ENCODE results near the gene PSMD1.
"Not testable (repeated sequence)": the region's sequence is repeated elsewhere in the genome, so short reads cannot be mapped to it uniquely, and the experiment has no call there.

PSMD1 gene

DNA sequence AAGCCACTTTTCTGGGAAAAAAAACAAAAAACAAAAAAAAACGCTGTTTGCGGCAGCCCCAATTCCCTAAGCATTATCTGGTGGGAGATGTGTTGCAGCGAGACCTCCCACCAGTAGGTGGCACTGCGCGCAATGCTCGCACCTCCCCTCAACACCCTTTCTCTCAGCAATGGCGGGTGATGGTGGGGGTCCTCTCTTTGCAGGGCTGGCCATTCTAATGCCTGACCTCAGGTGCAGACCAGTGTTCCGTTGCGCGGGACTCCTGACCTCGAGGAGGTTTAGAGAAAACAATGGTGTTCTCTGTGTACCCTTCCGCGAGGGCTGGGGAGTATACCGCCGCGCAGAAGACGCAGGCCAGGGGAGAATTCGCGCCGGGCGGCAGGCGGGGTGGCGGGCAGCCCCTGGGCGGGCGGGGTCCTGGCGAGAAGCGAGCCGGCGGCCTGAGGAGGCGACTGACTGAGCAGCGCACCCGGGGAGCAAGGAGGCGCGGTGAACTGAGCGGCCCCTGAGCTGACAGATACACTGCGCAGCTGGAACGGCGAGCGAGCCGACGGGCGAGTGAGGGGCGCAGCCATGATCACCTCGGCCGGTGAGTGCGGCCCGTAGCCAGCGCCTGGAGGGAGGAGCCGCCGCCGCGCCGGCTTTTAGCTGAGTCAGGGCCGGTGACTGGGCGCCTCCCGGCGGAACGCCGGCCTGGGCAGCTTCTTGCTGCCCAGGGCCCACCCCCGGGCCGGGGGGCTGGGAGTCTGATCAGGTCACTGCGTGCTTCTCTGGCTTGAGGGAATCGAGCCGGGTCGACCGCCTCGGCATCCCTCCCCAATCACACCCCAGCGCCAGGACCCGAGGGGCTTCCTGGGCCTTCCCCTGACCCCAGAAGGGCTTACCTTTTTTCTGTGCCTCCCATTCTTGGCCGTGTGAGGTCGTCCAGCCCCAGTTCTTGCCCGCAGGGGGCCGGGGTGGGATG lies at the start of gene PSMD1:
PSMD1 (plus strand) TSS at position 415 of the 964 bp plus-strand sequence; CDS start at position 574, 159 bp downstream.
- DNase-seq (ENCODE audit: low spot score) = peak; percentile 96

- DNase-seq (ENCODE audit: low spot score) = no peak
Measured at GRCh38 chr2:231007286-231008098, 49.2 kb upstream of the PSMD1 start.

DNA sequence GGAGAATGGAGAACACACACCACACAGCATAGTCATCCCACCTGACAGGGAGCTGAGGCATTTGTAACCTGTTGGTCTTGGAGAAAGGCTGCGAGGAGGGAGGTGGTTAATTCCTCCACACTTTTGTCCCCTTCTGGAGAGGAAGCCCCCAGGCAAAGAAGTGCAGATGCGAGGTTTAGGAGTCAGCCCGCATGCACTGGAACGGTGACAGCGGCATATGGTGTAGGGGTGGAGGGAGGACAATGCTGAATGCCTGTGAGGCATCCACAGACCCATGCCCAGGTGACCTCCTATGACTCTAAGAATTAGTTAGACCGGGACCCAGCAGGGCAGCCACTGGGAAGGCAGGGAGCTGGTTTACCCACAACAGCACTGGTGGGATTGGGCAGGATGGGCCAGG lies 48.5 kb upstream of the PSMD1 start:
- no peak for DNase-seq (ENCODE audit: low spot score)

DNA sequence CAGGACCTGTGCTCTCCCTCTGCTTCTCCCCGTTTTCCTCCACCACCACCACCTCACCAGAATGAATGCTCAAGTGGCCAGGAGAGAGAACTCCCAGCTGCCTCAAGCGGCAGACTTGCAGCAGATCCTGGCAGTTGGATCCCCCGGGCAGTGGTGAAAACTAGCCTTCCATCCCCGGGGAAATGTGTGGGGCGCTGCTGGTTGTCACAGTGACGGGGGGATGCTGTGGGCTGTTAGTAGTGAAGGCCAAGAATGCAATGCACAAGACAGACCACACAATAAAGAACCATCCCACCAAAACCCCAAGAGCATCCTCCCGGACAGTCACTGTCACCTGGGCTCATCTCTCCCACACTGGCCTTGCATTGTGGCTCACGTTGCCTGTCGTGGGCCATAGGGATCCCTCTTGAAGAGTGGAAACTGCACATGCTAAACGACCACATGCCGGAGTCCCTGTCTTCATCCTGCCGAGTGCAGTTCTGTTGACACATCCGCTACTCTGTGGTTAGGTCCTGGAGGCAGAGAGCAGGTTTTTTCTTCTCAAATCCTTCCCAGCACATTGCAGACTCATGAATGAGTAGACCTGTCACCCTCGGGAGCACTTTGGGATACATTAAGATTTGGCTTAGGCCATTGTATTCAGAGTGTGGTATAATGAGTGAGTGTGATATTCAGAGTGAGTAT lies 47.3 kb upstream of the PSMD1 start:
- no peak for DNase-seq (ENCODE audit: low spot score)

DNA sequence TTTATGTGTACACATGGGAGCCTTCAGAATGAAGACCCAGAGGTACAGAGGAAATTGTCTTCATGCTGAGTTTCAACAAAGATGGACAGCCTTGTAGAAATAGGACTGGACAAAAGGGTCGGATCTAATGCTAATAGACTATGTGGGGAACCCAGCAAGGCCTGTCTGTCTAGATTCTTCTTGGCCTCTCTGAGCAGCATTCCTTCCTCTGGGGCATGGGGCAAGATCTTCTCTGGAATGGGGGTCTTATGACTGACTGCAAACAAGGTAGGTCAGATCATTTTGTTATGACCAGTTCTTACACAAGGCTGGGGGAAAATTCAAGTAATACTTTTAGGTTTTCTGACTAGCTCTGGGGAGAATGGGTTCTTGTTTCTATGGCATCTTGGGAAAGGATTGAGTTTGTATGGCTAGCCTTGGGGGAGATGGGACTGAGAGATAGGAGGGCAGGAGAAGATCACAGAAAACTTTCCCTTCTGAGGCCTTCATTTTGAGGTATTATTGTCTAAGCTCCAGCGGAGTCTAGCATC lies 46.4 kb upstream of the PSMD1 start:
- no peak for DNase-seq (ENCODE audit: low spot score)

GRCh38 chr2:231011526-231011925 lies 45.1 kb upstream of the PSMD1 start:
- no peak for DNase-seq (ENCODE audit: low spot score)

GRCh38 chr2:231012463-231012862 lies 44.2 kb upstream of the PSMD1 start:
- DNase-seq (ENCODE audit: low spot score) = no peak

DNA sequence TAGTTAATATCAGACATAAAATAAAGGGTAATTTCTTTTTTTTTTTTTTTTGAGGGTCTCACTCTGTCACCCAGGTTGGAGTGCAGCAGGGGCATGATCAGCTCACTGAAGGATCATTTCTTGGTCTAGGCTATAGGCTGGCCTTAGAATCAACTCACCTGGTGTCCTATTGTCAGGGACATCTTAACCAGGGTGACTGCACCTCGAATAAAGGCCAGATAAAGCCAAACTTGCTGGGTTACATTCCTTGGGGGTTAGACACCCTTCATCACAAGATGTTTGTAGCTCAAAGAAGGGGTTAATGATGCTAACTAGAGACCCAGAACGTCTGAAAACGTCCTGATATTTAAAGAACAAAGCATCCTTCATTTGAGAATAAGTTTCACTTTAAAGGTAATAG lies 42.8 kb upstream of the PSMD1 start:
- no peak for DNase-seq (ENCODE audit: low spot score)

DNA sequence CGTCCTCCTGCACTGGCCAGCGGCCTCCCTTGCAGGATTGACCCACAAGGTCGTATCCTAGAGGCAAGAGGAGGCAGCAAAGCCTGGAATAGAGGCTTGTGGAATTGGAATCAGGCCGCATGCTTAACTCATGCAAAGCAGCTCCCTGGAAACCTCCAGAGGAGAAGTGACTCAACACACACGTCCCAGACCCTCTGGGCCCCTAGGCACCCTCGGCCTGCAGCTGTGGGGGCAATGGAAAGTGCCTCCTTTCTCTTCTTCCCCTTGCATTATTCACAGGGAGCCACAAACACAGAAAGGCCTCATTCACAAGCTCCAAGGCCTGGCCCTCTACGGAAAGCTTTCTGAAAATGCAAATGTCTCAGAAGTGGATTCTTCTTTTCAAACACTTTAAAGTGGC lies 41.2 kb upstream of the PSMD1 start:
- DNase-seq (ENCODE audit: low spot score) = no peak

GRCh38 chr2:231015926-231016325 lies 40.7 kb upstream of the PSMD1 start:
- DNase-seq (ENCODE audit: low spot score) = no peak

GRCh38 chr2:231016566-231017230 lies 40.0 kb upstream of the PSMD1 start:
- no peak for DNase-seq (ENCODE audit: low spot score)

- DNase-seq (ENCODE audit: low spot score) = no peak
Measured at GRCh38 chr2:231017231-231017598, 39.5 kb upstream of the PSMD1 start.

DNA sequence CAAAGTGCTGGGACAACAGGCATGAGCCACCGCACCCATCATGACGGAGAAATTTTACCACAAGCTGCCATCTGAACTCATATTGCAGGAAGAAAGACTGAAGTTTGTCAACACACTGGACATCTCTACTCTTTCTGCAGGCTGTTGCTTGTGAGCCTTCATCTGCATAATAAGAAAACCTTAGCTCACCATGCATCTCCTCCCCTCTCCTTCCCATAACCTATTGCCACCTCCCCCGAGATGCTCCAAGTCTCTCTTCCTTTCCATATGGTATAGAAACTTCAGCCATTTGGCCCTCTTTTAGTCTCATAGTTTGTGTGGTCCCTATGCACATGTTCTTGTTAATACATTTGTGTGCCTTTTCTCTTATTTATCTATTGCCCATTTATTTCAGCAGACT lies 38.5 kb upstream of the PSMD1 start:
- no peak for DNase-seq (ENCODE audit: low spot score)

DNA sequence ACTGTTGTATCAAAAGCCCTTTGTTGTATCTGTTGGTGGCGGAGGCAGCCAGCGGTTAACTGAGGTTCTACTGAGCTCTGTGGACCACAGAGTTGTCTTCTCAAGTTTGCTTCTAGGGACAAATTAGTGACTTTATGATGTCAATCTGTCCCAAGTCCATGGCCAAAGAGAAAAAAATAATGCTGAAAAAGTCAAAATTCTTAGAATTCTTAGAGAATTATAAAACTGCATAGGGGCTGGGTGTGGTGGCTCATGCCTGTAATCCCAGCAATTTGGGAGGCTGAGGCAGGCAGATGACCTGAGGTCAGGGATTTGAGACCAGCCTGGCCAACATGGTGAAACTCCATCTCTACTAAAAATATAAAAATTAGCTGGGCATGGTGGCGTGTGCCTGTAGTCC lies 31.6 kb upstream of the PSMD1 start:
- not testable (repeated sequence) for DNase-seq (ENCODE audit: low spot score)

DNA sequence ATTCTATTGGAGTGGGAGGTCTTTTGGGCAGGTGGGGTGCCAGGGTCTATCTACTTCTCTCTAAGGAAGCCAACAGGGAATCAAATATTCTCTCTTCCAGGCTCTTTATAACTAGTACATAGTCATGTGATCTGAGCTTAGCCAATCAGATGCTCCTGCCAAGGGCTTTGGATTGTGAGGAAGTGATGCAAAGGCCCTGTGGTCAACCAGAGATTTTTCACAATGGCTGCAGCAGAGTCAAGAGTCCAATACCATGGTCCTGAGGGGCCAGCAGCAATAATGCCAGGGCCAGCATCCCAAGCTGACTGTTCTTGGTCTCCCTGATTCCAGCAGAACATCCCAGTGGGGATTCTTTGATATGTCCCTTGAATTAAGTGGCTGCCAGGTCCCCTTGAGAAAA lies 27.8 kb upstream of the PSMD1 start:
- no peak for DNase-seq (ENCODE audit: low spot score)

GRCh38 chr2:231029563-231029962 lies 27.1 kb upstream of the PSMD1 start:
- no peak for DNase-seq (ENCODE audit: low spot score)

- no peak for DNase-seq (ENCODE audit: low spot score)
Measured at GRCh38 chr2:231030725-231031124, 25.9 kb upstream of the PSMD1 start.

GRCh38 chr2:231032575-231033140 lies 24.0 kb upstream of the PSMD1 start:
- DNase-seq (ENCODE audit: low spot score) = no peak

DNA sequence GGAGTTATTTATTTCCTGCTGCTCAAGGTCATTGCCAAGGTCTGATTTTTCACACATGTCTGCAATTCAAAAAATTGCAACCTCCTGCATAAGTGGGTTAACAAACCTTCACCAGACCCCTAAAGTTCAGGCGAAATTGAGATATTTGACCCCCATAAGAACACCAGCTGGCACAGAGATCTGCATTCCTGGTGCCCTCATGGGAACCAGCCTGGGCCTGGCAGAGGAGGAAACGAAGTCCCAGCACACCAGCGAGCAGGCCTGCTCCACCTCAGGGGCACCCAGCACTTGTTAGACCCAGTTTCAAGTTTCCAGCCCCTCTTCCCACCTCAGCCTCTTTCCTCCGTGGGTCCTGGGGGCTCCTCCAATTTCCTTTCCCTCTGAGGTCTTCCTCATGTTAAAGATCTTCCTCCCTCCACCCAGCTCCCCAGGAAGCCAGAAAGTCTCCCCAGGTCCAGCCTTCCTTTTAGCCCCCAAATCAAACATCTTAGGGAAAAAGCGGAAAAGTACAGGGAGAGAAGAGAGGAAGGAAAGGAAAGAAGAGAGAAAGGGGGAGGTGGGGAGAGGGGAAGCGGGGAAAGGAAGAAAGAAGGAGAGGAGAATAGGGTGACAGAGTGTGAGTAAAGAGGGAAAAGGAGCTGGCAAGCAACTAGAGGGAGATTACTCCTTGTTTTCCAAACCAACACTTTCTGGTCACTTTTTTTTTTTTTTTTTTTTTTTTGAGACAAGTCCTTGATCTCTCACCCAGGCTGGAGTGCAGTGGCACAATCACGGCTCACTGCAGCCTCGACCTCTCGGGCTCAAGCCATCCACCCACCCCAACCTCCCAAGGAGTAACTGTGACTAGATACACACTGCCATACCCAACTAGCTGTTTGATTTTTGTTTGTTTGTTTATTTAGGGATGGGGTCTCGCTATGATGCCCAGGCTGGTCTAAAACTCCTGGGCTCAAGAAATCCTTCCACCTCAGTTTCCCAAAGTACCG lies 23.2 kb upstream of the PSMD1 start:
- no peak for DNase-seq (ENCODE audit: low spot score)

DNA sequence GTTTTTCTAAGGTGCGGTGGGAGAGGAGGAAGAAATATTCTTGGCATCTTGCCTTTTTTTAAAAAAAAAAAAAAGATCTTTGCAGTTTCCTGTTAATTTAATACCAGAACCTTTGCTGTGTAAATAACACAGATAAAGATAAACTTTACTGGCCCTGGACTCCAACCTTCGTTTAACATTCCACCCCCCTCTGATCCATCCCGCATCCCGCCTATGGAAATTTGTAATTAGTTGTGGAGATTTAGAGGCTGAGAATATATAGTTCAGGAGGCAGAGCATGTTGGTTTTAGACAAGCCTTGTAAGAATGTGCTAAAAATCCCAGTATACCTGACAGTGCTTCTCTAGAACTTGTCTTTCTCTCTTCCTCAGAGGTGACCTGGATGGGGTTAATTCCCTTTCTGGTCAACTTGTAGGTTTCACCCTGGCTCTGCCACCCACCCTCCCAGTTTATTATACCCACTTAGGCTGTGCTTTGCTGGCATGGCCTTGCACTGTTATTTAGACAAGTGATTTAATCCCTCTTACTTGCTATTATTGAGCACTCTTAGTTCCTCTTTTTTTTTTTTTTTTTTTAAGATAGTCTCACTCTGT lies 22.3 kb upstream of the PSMD1 start:
- no peak for DNase-seq (ENCODE audit: low spot score)

Data from hematopoietic multipotent progenitor cell treated with erythropoietin and hydrocortisone succinate and interleukin-3 and kit ligand, for 15 days (in vitro differentiated cells).